K562 (cell line): ENCODE measurements around the gene ARID5B. TPM values are rescaled to one million over a fixed set of nuclear protein-coding genes. Genes with fewer than 3 reads are reported as not detected.

Experiments used
- ATAC-seq: fragments of 200-7000 bp; cut with Tn5 transposase; 3 replicates; pipeline ENCODE4 v1.9.1; 2020; ENCODE audit warnings: moderate library complexity
- BruUV-seq: library from RNA; stranded (reverse); fragments of 400-500 nt; replicated peaks from 2 replicates; lab custom pipeline; 2021; lab: Mats Ljungman, UMichigan
- CTCF ChIA-PET: fragments of 300-600 bp; formaldehyde crosslinking; extraction: SDS; loops from one replicate; lab custom pipeline; 2021; ENCODE audit warnings: low intra/inter-chr PET ratio; lab: Yijun Ruan, JAX
- POLR2A ChIA-PET: fragments of 300-600, 350-650 bp; sonication (Branson Sonifier 250); formaldehyde crosslinking; extraction: SDS; loops from one replicate; lab custom pipeline; 2021; ENCODE audit warnings: antibody characterized with exemption, inconsistent platforms; lab: Yijun Ruan, JAX
- DNase-seq, 4 experiments: peaks; one replicate each; pipeline versions ENCODE4 v3.0.0 to v3.0.0-alpha.2; 2011 to 2018; ENCODE audit warnings: low spot score in 3 of 4, mixed read lengths in 3 of 4; ENCODE audit errors: extremely low read depth in 1 of 4
- FAIRE-seq: peaks from 2 replicates; lab custom pipeline; 2011; peaks lifted over from hg19 to GRCh38; lab: Jason Lieb, UNC
- H2AFZ ChIP-seq: 2 replicates; pipeline ENCODE4 v1.6.0; 2011; ENCODE audit warnings: low read depth, low read length, control low read depth, inconsistent platforms
- H3K27ac ChIP-seq: fragments of 200-600 bp; 3 replicates; pipeline ENCODE4 v1.8.0; 2011; ENCODE audit warnings: low read depth, mild to moderate bottlenecking, control low read depth, inconsistent platforms, low read length, moderate library complexity, mixed read lengths; ENCODE audit errors: extremely low read depth
- H3K27me3 ChIP-seq, 2 experiments: fragments of 300-600 bp in 1 of 2; 2 replicates in 1 of 2; 3 replicates in 1 of 2; pipeline versions ENCODE4 v1.6.0 to v1.8.0; 2011; ENCODE audit warnings: inconsistent platforms in 2 of 2, low read length in 2 of 2, mild to moderate bottlenecking in 1 of 2, mixed read lengths in 1 of 2, moderate library complexity in 1 of 2; ENCODE audit not compliant: control insufficient read depth in 2 of 2, insufficient read depth in 2 of 2
- H3K36me3 ChIP-seq: fragments of 300-600 bp; 3 replicates; pipeline ENCODE4 v1.8.0; 2011; ENCODE audit warnings: mild to moderate bottlenecking, low read length, inconsistent platforms; ENCODE audit not compliant: control insufficient read depth, insufficient read depth
- H3K4me1 ChIP-seq, 2 experiments: fragments of 200-600 bp in 1 of 2; replicated peaks in 1 of 2; 2 replicates in 1 of 2; 3 replicates in 1 of 2; pipeline versions ENCODE4 v1.5.1 to v1.8.0; 2011; ENCODE audit warnings: inconsistent platforms in 2 of 2, low read length in 2 of 2, mild to moderate bottlenecking in 1 of 2, mixed read lengths in 1 of 2, moderate library complexity in 1 of 2; ENCODE audit not compliant: control insufficient read depth in 2 of 2, insufficient read depth in 2 of 2
- H3K4me2 ChIP-seq: 2 replicates; pipeline ENCODE4 v1.6.1; 2011; ENCODE audit warnings: low read length, control low read depth, inconsistent platforms, mixed read lengths; ENCODE audit not compliant: insufficient read depth
- H3K4me3 ChIP-seq: fragments of 200-600 bp; sonication (generic), shearing (Covaris generic); 2 replicates; pipeline ENCODE4 v1.5.1; 2016; ENCODE audit warnings: control low read depth, inconsistent platforms
- H3K79me2 ChIP-seq: fragments of 200-600 bp; 3 replicates; pipeline ENCODE4 v1.8.0; 2011; ENCODE audit warnings: low read length, inconsistent platforms; ENCODE audit not compliant: control insufficient read depth, insufficient read depth
- H3K9ac ChIP-seq, 2 experiments: 2 replicates each; pipeline versions ENCODE4 v1.6.0 to v1.6.1; 2011; ENCODE audit warnings: low read depth in 2 of 2, low read length in 2 of 2, control low read depth in 1 of 2, inconsistent platforms in 1 of 2, mild to moderate bottlenecking in 1 of 2, mixed read lengths in 1 of 2; ENCODE audit not compliant: insufficient read depth in 1 of 2
- H3K9me1 ChIP-seq: one replicate; pipeline ENCODE4 v1.6.0; 2011; ENCODE audit warnings: inconsistent platforms, mild to moderate bottlenecking, low read length, moderate library complexity; ENCODE audit not compliant: control insufficient read depth, insufficient read depth
- H3K9me3 ChIP-seq: replicated peaks from 2 replicates; pipeline ENCODE4 v1.5.1; 2011; ENCODE audit warnings: low read depth, low read length, inconsistent platforms; ENCODE audit not compliant: control insufficient read depth, insufficient read depth
- H4K20me1 ChIP-seq: replicated peaks from 2 replicates; pipeline ENCODE4 v1.6.1; 2011; ENCODE audit warnings: low read length, inconsistent platforms, mixed read lengths; ENCODE audit not compliant: control insufficient read depth, insufficient read depth
- CXXC5 ChIP-seq: fragments of 250-450 bp; sonication (Bioruptor Pico); IDR thresholded peaks from 2 replicates; pipeline ENCODE4 v1.8.0; 2022; ENCODE audit warnings: inconsistent platforms, mild to moderate bottlenecking, moderate library complexity
- GMEB1 ChIP-seq: fragments of 250-450 bp; sonication (Bioruptor Pico); IDR thresholded peaks from 2 replicates; pipeline ENCODE4 v1.4.0; 2020; ENCODE audit warnings: mild to moderate bottlenecking
- PPARD ChIP-seq: fragments of 250-450 bp; sonication (Bioruptor Pico); IDR thresholded peaks from 2 replicates; pipeline ENCODE4 v1.8.0; 2022; ENCODE audit warnings: inconsistent platforms, mild to moderate bottlenecking, moderate library complexity
- SREBF1 ChIP-seq: fragments of 150-350 bp; IDR thresholded peaks from 2 replicates; pipeline ENCODE4 v1.6.1; 2014; ENCODE audit warnings: antibody characterized with exemption, low read depth, low read length, borderline replicate concordance
- SRSF3 ChIP-seq: fragments of 200-400 bp; formaldehyde crosslinking; IDR thresholded peaks from 2 replicates; pipeline ENCODE4 v1.6.1; 2016; ENCODE audit warnings: mild to moderate bottlenecking, low read length, moderate library complexity; ENCODE audit not compliant: insufficient read depth
- WGBS: fragments of 100-300 bp; shearing (Covaris generic); methylation state at CpG from one replicate; pipeline ENCODE4 v1.1.6; 2016; ENCODE audit warnings: low coverage, mixed read lengths; ENCODE audit not compliant: insufficient coverage; ENCODE audit errors: missing lambda C conversion rate; 5-methylcytosine and 5-hydroxymethylcytosine counted together
- in situ Hi-C: fragments of 300-500 bp; cut with MboI; formaldehyde crosslinking; loops from 4 replicates; pipeline ENCODE4 v1.15.0; 2018; ENCODE audit warnings: inconsistent platforms, mixed read lengths
- intact Hi-C: fragments of 100-400 bp; cut with micrococcal nuclease; formaldehyde crosslinking; loops from 2 replicates; pipeline ENCODE4 v1.14.2; 2022
- polyA plus RNA-seq, 8 experiments: library from polyadenylated mRNA; depleted of rRNA in 4 of 8; stranded (reverse) in 5 of 8; unstranded in 3 of 8; fragments of >200 nt; fragmentation: Nextera tagmentation in 2 of 8; fragmentation: Illumina TruSeq in 1 of 8; extraction: Ambion mirVana in 2 of 8; extraction: Trizol in 1 of 8; gene quantifications; 2 replicates each; pipeline versions ENCODE4 v1.2.1 to v1.2.3, GENCODE V29; 2011 to 2014; ENCODE audit warnings: inconsistent platforms in 1 of 8, missing spikeins in 1 of 8
- total RNA-seq, 7 experiments: library from RNA; depleted of rRNA in 6 of 7; stranded (reverse); fragments of >200 nt in 6 of 7; fragmentation: Illumina TruSeq in 2 of 7; extraction: Trizol in 2 of 7; gene quantifications; 2 replicates each; pipeline versions ENCODE4 v1.2.1 to v1.2.3, GENCODE V29; 2011 to 2021; ENCODE audit warnings: low replicate concordance in 1 of 7

Gene ARID5B
- total and polyA plus RNA-seq, 9 of the 15 experiments (the other 6 are each of a cell fraction or from before 2014, with no cell fraction given): 0.48 to 1.6 (median 0.80) TPM

- no peaks in the 10 kb centered on the region for H3K9me3 ChIP-seq
- ATAC-seq (no peak), FAIRE-seq (no peak)
- H3K27ac ChIP-seq: no peak overlapping the region
- no TSS peak for BruUV-seq
- intact Hi-C loops: no loop called here
- in situ Hi-C loops: no loop called here
- no peaks in the 10 kb centered on the region for H3K4me1 ChIP-seq
- no peak for TF ChIP-seq SRSF3
- no peak for TF ChIP-seq GMEB1 (CRISPR knock-in tag)
- TF ChIP-seq SREBF1: no peak
- no peak for TF ChIP-seq PPARD (CRISPR knock-in tag)
- no peak for TF ChIP-seq CXXC5 (CRISPR knock-in tag)
- TF ChIP-seq, all 486 proteins: peak for 0
- WGBS: 37% methylated on average over 22 of the region's 22 CpGs
- no peak overlapping the region for H3K4me2 ChIP-seq
- H3K36me3 ChIP-seq: no peaks in the 10 kb centered on the region
- H3K9me1 ChIP-seq: no peaks in the 10 kb centered on the region
- H3K79me2 ChIP-seq: no peaks in the 10 kb centered on the region
- DNase-seq: no peak
- CTCF ChIA-PET: no interaction called here
- peaks cover 0 to 20% of the 10 kb centered on the region in 2 experiments; a peak in 1 of 5 replicates for H3K27me3 ChIP-seq
- POLR2A ChIA-PET: interaction anchor here (1.6 kb wide), 1 partner anchor 11 kb away, joined by 5 read pairs; no protein-coding TSS in a partner anchor
- no peak overlapping the region for H3K4me3 ChIP-seq
- H3K9ac ChIP-seq: no peak overlapping the region
- H4K20me1 ChIP-seq: no peaks in the 10 kb centered on the region
- H2AFZ ChIP-seq: no peak overlapping the region
Observed at GRCh38 chr10:62092301-62093030, 191.0 kb downstream of the ARID5B start.
